NCI-H2227 treated with DMSO at 0.1 percent for 48 hours (cell line): ENCODE measurements around the gene UBE2J2.

ENCODE experiments used
- DNase-seq: peaks from one replicate; lab custom pipeline; 2025; lab: John Stamatoyannopoulos, UW

Gene UBE2J2

DNA sequence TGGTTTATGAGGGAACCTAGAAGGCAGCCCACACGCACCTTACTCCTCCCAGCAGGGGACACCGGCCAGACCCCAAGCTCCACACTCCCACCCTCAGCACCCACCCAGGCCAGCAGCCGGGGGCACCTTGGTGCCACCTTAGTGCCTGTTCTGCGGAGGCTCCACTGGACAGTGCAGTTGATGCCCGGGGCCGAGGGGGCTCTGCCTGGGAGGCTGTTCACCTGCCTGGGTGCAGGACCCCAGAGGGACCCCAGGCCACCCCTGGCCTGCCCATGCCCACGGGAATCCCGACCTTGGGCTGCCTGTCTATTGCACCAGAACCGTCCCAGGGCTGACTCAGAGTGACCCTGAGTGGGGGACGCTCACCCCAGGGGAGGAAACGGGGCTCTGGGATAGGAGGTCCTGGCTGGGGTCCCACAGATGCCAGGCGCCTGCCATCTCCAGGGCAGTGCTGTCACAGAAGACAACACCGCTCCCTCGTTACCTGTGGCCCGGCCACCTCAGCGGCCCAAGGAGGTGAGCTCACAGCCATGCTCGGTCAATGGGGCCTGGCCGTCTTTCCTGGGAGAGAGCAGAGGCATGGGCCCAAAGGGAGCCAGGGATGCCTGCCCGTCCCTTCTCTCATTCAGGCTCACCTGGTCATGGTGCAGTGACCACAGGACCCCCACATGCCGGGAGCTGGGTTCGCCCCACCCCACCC is 7.3 kb upstream of the UBE2J2 start:
- DNase-seq, result no peak

DNA sequence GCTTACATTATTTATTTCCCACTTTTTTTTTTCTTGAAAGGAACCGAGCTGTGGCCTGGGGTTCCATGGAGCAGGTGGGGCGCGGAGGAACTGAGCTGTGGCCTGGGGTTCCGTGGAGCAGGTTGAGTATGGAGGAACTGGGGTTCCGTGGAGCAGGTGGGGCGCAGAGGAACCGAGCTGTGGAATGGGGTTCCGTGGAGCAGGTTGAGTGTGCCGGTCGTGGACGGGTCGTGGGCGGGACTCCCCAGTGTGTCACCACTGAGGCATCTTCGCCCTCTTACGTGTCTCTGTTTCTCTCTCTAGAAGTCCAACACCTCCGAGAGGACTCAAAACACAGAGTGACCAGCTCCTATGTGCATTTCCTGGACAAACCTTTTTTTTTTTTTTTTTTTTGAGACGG is 5.4 kb upstream of the UBE2J2 start:
- DNase-seq, result no peak

DNA sequence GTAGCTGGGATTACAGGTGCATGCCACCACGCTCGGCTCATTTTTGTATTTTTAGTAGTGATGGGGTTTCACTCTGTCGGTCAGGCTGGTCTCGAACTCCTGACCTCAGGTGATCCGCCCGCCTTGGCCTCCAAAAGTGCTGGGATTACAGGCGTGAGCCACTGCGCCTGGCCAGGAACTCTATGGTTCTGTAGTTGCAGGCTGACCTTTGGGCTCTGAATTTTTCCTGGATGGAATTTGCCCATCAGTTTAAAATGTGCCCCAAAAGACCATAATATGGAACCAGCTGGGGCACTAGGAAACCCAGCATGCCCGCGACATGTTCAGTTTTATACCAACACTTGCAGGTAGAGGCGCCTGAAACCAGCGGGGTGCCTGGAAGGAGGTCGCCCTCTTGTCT is 5.0 kb upstream of the UBE2J2 start:
- DNase-seq, result no peak

DNA sequence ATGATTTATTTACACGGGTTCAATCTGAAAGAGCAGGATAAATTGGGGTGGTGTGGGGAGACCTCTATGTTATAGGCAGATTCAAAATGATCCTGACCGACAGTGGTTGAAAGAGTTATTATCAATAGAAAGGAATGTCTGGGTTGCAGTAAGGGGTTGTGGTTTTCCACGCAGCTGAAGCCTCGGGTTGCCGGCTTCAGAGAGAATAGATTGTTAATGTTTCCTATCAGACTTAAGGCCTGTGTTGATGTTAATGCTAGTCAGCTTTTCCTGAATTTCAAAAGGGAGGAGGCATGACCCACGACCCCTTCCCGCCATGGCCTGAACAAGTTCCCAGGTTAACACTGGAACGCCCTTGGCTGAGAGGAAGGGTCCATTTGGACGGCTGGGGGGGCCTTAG is 2.2 kb upstream of the UBE2J2 start:
- no peak for DNase-seq

DNA sequence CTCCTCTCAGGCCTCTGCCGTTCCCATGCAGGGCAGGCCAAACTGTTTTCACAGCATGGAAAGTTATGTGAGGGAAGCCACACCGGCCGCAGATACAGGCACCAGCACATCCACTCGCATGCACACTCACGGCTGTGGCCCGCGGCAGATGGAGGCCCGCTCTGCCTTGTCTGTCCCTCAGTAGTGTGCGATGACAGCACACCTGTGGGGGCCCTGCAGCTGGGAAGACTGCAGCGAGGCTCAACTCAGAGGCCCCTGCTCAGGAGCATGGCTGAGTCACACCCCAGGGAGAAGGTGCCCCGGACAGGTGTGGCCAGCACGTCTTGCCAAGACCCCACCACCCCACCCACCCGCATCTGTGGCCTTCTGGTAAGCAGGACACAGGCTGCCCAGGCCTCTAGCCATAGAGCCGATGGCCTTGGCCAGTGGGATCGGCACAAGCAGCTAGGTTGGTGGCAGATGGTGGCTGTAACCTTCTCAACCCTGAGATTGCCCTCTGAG is 1.3 kb upstream of the UBE2J2 start:
- DNase-seq, result no peak

DNA sequence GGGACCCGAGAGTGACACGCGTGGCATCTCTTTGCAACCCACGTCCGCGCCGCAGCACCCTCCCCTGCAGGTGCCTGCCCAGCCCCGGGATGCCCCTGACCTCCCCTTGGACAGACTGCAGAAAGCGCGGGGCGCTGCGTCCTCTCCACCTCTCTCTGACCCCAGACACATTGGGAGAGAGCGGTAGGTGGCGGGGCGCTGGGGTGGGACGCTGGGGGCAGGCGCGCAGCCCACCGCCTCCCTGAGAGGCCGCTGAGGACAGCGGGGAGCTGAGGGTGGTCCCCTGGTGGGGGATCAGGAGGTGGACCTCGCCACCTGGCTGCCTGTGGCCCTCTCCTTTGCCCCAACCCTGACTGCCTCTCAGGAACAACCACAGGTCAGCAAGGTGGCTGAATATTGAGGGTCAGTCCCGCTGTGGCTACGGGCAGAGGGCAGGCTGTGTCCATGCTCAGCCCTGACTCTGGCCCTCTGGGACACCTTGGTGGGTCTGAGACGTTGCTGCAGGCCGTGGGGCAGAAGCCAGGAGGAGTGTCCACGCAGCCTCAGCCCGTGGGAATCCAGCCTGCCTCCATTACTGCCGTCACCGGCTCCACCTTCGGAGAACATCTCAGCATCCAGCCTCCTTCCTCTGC is 761 bp upstream of the UBE2J2 start:
- DNase-seq, result no peak

DNA sequence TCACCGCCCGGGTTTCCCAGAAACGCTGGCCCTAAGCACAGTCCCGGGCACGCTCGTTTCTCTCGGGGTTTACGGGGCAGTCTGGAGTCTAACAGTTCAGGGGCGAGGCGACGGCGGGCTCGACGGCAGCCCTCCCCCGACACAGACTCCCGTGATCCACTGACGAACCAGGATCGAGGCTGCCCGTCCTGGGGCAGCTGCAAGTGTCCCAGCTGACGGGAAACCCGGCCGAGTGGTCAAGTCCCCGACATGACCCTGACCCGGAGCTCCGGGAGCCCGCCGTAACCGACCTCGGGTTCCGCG is 494 bp downstream of the UBE2J2 start:
- DNase-seq, result no peak

DNA sequence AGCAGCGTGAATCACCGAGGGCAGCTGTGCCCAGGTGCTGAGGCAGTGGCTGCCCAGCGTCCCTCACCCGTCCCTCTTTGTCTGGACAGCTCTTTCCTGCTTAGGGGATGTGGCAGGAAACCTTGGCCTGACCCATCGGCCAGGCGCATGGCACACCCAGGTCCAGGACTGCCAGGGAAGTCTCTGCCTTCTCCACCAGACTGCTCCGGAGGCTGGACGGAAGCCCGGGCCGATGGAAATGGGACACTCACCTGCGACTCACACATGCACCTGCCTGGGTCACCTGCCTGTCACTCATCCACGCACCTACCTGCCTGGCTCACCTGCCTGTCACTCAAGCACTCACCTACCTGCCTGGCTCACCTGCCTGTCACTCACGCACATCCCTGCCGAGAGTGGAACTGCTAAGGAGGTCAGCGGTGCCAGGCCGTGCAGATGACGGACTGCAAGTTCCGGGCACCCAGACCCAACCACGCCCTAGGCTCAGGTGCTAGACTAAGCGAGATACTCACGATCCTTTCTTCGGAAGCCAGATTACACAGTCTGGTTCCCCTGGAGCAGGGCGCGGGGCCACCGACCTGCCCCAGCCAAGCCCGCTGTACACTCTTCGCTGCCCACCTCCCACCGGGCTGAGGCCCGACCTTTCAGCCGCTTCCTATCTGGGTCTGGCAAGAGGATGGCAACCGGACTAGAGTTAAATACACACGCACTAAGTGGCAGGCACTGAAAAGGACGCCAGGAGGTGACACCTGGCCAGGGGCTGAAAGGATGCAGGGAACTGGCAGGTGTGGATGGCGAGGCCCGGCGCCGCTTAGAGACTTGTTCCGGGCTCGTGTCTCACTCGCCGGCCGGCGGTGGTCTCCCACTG is 1.1 kb downstream of the UBE2J2 start:
- no peak for DNase-seq

DNA sequence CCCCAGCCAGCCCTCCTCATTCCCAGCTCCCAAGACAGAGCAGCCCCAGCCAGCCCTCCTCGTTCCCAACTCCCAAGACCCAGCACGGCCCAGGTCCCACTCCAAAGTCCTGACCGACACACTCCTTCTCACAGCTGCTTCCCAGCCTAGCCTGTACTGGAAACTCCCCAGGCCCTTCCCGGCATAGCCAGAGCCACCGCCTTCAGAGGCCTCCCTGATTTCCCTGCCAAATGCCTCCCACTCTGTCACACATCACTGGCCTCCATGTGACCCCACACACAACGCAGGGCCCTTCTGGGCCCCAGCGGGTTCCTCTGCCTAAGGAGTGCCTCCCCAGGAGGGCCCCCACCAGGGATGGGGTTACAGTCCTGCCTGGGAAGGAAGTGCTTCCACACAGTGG is 2.8 kb downstream of the UBE2J2 start:
- DNase-seq, result no peak

DNA sequence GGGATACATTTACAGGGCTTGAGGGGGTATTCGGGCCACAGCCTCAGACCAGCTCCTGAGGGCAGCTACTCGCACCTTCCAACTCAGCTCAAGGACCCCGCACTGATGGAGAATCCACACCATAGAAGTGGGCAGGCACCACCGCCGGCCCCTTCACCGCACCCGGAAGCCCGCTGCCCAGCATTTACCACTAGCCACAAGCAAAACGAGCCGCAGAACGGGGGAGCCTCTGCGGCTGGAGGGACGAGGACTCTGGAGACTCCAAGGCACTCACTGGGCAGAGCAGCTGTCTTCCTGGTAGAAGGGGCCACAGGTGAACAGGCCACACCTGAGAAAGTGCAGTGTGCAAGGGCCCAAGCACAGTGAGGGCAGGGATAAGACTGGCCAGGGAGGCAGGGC is 5.4 kb downstream of the UBE2J2 start:
- no peak for DNase-seq

DNA sequence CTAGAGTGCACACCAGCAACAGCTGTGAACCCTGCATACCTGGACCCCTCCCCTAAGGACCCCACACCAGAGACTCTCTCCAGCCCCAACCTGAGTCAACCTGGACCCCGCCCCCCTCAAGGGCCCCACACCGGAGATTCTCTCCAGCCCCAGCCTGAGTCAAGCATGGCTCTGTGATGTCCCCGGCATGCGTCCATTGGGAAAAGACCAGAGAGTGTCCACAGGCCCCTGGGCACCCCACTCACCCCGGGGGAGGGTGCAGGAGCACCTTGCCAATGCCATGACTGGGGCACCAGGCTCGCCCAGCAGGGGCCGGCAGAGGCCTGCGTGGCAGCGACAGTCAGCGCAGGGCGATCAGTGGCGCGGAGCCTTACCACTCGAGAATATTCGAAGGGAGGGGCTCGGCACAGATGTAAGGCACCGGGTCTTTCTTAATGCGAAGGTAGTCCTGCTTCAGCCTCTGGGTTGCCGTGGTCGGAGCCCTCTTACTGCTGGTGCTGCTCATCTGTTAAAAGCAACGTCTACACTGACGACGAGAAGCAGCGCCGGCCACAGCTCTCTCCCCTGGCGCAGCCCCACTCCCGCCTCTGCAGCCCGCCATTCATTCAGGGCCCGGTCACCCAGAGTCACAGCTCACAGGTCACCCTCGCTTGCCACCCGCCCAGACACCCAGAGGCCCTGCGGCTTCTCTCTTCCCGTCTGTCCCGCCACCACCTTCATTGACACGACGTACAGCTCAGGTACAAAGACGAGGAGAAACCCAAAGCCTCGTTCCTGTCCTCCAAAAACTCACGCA is 6.0 kb downstream of the UBE2J2 start:
- no peak for DNase-seq

DNA sequence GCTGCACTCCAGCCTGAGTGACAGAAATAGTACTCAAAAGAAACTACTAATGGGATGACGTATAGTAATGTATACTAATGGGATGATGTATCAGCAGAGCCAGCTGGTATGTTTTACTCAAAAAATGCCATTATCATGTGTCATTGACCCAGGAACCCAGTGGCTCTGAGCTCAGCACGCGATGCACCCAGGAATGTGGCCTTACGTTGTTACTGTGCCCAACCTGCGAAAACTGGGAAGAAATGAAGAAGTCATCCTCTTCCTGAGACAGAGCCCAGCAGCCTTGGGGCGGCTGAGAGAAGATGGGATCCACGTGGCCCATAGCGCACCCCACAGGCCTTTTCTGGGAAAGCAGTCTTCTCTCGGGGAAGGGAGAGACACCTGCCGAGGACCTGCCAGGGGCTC is 8.8 kb downstream of the UBE2J2 start:
- DNase-seq, result no peak

DNA sequence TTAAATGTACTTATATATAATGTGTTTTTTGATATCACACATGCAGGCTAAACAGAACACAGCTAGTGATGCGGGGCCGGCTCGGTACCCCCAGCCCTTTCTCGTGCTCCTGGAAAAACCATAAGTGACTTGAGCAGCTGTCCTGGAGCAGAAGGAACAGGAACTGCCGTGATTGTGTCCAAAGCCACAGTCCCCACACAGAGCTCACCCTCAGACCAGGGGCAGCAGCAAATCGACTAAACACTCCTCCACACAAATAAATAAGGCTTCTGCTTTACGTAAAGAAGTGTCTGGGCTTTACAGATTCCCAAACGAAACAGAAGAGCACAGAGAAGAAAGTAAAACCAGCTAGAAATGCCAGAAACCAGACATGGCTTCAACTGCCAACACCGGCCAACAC is 9.6 kb downstream of the UBE2J2 start:
- no peak for DNase-seq

DNA sequence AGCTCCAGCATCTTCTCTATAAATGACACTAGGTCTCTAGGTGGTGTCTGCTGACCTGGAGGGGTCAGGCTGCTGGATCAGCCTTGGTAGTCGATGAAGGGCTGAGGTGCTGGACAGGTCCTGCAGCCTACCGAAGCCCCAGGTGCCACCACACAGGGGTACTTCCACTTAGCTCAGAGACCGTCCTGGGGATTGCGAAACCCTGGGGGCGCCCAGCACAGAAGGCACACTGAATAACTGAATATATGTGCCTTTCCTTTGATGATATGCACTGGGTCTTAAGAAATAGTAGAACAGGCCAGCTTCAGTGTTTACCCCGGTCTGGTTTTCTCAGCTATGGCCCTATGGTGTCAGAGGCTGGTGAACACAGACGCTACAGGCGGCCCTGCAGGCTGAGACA is 10.9 kb downstream of the UBE2J2 start:
- no peak for DNase-seq

DNA sequence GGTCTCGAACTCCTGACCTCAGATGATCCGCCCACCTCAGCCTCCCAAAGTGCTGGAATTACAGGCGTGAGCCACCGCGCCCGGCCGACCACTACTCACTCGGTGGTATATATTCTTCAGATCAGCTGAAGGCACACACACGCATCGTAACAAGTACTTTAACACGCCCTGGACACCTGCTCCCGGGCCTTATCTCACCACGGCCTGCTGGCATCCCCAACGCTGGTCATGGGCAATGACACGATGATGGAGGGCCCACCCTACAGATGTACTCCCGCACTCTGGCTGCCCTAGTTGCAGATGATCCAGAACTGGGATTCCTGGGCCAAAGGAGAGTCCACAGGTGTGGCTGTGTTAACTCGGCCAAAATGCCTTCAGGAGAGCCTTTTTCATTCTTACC is 11.6 kb downstream of the UBE2J2 start:
- no peak for DNase-seq

DNA sequence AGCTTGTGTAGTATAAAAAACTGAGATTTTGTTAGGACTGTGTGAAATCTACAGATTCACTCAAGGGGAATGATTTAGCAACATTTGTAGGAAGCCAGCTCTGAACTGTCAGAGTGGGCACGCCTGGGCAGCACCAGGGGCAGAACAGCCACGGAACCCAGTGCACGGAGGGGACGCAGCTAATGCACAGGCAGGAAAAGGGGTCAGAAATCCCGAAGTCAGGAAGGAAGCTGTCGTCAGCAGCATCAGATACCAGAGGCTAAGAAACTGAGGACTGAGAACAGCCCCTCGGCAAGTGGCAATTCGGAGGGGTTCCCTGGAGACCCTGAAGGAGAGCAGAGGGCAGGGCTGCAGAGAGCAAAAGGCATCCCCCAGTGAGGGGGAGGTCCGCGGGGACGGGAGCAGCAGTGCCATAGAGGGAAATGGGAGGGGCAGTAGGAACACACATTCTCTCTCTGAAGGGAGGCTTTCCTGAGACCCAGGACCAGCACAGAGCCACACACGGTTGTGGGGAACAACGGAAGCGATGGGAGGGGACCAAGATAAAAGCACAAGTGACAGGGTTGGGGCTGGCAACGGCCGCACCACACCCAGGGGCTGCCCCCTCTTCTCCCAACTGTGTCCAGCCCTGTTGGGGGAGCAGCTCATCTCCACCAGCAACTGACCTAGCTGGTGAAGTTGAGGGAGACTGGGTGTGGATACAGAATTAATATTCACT is 12.7 kb downstream of the UBE2J2 start:
- DNase-seq, result no peak

DNA sequence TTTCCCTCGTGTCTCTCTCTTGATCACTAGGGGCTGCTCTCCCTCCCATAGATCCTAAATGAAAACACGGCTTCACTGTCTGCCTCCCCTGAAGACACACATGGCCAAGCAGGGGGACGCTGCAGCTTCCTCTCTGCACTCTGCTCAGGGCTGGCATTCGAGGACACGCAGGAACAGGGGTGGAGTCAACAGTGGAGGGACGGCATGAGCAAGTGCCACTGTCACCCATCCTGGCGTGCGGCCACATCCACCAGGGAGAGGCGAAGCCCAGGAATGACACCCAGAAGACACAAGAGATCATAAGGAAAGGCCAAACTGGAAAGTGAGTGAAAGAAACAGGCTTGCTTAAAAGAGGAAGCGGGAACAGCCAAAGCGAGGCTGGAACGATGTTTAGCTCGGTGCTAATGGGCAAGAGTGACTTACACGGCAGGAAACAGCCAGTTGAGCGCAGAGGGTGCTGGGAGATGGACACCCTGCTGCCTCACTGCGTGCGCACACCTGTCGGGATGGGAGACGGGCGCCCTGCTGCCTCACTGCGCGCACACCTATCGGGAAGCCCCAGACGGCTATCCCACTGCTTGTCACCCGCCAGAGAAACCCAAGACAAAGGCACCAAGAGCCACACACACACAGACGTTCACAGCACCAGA is 13.6 kb downstream of the UBE2J2 start:
- DNase-seq, result no peak

DNA sequence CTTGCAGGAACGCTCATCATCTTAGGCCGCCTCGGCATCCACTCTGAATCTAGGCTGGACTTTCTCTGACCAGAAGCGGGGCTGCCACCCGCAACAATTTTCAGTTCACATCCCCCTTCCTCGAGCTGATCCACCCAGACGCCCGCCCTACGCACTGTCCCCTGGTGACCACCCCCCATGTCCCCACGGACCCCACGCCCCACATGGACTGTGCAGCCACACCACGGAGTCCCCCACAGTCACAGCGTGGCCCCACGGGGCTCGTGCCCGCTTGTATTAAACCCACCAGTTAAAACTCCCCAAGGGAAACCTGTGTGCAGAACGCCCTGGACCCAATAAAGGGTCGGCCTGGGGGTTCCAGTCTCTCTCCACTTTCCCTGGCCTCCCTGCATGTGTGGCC is 14.1 kb downstream of the UBE2J2 start:
- no peak for DNase-seq

DNA sequence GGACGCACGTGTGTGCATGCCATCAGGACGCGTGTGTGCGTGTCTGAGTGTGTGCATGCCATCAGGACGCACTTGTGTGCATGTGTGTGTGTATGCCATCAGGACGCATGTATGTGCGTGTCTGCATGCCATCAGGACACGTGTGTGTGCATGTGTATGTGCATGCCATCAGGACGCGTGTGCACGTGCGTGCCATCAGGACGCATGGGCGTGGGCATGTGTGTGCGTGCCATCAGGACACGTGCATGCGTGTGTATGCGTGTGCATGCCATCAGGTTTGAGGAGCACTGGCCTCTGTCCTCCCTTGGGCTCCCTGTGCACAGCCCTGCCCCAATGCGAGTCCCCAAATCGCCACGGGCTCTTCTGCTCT is 14.6 kb downstream of the UBE2J2 start:
- no peak for DNase-seq

DNA sequence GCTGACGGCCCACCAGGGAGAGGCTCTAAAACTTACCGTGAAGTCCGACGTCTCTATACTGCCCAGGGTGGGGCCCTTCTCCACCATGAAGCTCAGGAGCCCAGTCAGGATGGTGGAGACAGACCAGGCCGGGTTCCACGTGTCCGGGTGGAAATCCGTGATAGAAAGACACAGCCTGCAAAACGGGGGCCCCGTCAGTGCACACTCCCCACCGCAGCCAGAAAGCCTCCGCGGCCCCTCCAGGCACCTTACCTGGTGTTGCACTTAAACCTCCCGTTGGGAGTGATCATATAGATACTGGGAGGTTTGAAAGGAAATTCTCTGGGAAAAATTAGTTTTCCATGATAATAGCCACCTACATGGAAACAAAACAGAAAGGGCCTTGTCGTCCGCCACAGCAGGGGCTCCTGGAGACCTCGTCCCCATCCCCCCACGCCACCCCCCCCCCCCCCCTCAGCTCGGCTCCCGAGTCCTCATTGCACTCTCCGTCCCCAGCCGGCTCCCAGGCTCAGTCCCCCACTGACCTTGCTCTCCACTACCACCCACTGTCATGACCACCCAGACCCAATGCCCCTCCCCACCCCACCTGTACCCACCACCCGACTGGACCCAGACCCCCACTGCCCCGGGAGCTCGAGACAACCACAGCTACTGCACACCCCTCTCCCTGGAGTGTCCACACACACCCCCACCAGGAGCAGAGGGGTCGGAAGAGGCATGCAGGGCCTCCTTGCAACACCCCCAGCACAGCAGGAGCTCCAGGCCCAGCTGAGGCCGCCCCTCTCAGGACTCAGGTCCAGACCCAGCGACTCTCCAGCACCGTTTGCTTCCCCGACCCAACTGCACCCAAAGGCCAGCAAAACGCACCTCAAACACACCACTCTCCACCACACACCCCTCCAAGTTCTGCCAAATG is 16.4 kb downstream of the UBE2J2 start:
- DNase-seq, result no peak
